ENCODE data around the gene KIAA1614. TPM values are rescaled to one million over a fixed set of nuclear protein-coding genes. Genes with fewer than 3 reads are reported as not detected.

KIAA1614 gene
- total and polyA plus RNA-seq, 10 of the 15 experiments (the other 5 are each of a cell fraction or from before 2014, with no cell fraction given): 0.03 to 1.0 (median 0.26) TPM; not detected in 1

GRCh38 chr1:180916012-180916770 lies 3.5 kb downstream of the KIAA1614 start:
- H4K20me1 ChIP-seq (ENCODE audit: control insufficient read depth, insufficient read depth): no peaks in the 10 kb centered on the region
- SMC1A ChIA-PET (ENCODE audit: uncharacterized antibody, unreplicated experiment): interaction anchor here (0.9 to 19.3 kb wide), 5 partner anchors 32 to 237 kb away, joined by 3 to 304 read pairs (median 4); no protein-coding TSS in a partner anchor

More at GRCh38 chr1:180916012-180916770, 3.5 kb downstream of the KIAA1614 start:
- Histone ChIP-seq H3K9me3 (replicated peaks; ENCODE audit: control insufficient read depth, insufficient read depth, low read length) (no peaks in the 10 kb centered on the region), H3K9ac (ENCODE audit: control insufficient read depth, insufficient read depth, low read length) (no peak overlapping the region), H3K4me1 (ENCODE audit: control insufficient read depth, insufficient read depth, low read length) (peaks cover 6% of the 10 kb centered on the region), H3K4me3 (no peak overlapping the region), H3K27me3 (replicated peaks in 1 of 2; ENCODE audit: control insufficient read depth in 2 of 2, insufficient read depth in 2 of 2, low read length in 1 of 2) (peaks cover 0 to 3% of the 10 kb centered on the region in 2 experiments; a peak in 1 of 4 replicates), H3K36me3 (ENCODE audit: control insufficient read depth in 2 of 2, insufficient read depth in 2 of 2, low read length in 1 of 2) (no peaks in the 10 kb centered on the region), H3K4me2 (ENCODE audit: control insufficient read depth, insufficient read depth) (no peak overlapping the region), H3K27ac (ENCODE audit: control insufficient read depth, insufficient read depth) (no peak overlapping the region), H3K79me2 (ENCODE audit: control insufficient read depth, insufficient read depth, low read length) (no peaks in the 10 kb centered on the region), H2AFZ (ENCODE audit: control insufficient read depth, low read depth, low read length) (no peak overlapping the region)
- DNase-seq (ENCODE audit: low read depth, low spot score) (no peak), FAIRE-seq (no peak), ATAC-seq (no peak)
- ChIA-PET RAD21 (ENCODE audit: unreplicated experiment) (interaction anchor here (1.4 to 16.7 kb wide), 3 partner anchors 28 to 95 kb away, joined by 3 to 215 read pairs (median 4); no protein-coding TSS in a partner anchor), POLR2A (interaction anchor here (1.1 kb wide), 1 partner anchor 34 kb away, joined by 3 read pairs; no protein-coding TSS in a partner anchor), CTCF (interaction anchor here (1.4 to 19.8 kb wide), 3 partner anchors 15 to 400 kb away, joined by 4 to 344 read pairs (median 7); no protein-coding TSS in a partner anchor)
- BruUV-seq (replicated peaks): no TSS peak
- 32% methylated on average over 17 of the region's 17 CpGs for WGBS (ENCODE audit: insufficient coverage, insufficient replicate concordance, low lambda C conversion rate, missing lambda C conversion rate)
- intact Hi-C loops (cut with micrococcal nuclease; ENCODE audit: unreplicated experiment) (no loop called here), in situ Hi-C loops (cut with MboI) (no loop called here)
- TF ChIP-seq NFYB (IDR thresholded peaks at IDR 0.05; ENCODE audit: insufficient read depth, low read depth, low read length): no peak
- TF ChIP-seq, protein P1, sequence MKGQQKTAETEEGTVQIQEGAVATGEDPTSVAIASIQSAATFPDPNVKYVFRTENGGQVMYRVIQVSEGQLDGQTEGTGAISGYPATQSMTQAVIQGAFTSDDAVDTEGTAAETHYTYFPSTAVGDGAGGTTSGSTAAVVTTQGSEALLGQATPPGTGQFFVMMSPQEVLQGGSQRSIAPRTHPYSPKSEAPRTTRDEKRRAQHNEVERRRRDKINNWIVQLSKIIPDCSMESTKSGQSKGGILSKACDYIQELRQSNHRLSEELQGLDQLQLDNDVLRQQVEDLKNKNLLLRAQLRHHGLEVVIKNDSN (IDR thresholded peaks at IDR 0.05; ENCODE audit: borderline replicate concordance, extremely low read length, insufficient read depth, low read depth, low read length): no peak
- no peak for TF ChIP-seq MTA2 (IDR thresholded peaks at IDR 0.05; ENCODE audit: low read depth)
- TF ChIP-seq JUNB (IDR thresholded peaks at IDR 0.05): no peak
- TF ChIP-seq BMI1 (IDR thresholded peaks at IDR 0.05; ENCODE audit: borderline replicate concordance): no peak
- TF ChIP-seq RB1 (IDR thresholded peaks at IDR 0.05; ENCODE audit: borderline replicate concordance): no peak
- TF ChIP-seq, protein P2, sequence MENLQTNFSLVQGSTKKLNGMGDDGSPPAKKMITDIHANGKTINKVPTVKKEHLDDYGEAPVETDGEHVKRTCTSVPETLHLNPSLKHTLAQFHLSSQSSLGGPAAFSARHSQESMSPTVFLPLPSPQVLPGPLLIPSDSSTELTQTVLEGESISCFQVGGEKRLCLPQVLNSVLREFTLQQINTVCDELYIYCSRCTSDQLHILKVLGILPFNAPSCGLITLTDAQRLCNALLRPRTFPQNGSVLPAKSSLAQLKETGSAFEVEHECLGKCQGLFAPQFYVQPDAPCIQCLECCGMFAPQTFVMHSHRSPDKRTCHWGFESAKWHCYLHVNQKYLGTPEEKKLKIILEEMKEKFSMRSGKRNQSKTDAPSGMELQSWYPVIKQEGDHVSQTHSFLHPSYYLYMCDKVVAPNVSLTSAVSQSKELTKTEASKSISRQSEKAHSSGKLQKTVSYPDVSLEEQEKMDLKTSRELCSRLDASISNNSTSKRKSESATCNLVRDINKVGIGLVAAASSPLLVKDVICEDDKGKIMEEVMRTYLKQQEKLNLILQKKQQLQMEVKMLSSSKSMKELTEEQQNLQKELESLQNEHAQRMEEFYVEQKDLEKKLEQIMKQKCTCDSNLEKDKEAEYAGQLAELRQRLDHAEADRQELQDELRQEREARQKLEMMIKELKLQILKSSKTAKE (IDR thresholded peaks at IDR 0.05; ENCODE audit: low read depth, poor library complexity, severe bottlenecking): no peak
- no peak for TF ChIP-seq YBX1 (IDR thresholded peaks at IDR 0.05)
- TF ChIP-seq RAD21 (IDR thresholded peaks at IDR 0.05; ENCODE audit: insufficient read depth, low read depth, low read length): no peak
- TF ChIP-seq, protein P3, sequence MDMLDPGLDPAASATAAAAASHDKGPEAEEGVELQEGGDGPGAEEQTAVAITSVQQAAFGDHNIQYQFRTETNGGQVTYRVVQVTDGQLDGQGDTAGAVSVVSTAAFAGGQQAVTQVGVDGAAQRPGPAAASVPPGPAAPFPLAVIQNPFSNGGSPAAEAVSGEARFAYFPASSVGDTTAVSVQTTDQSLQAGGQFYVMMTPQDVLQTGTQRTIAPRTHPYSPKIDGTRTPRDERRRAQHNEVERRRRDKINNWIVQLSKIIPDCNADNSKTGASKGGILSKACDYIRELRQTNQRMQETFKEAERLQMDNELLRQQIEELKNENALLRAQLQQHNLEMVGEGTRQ (IDR thresholded peaks at IDR 0.05; ENCODE audit: borderline replicate concordance, low read depth, low read length): no peak

All from GM12878 (cell line).